ENCODE data around the gene FBXL15.

DNA sequence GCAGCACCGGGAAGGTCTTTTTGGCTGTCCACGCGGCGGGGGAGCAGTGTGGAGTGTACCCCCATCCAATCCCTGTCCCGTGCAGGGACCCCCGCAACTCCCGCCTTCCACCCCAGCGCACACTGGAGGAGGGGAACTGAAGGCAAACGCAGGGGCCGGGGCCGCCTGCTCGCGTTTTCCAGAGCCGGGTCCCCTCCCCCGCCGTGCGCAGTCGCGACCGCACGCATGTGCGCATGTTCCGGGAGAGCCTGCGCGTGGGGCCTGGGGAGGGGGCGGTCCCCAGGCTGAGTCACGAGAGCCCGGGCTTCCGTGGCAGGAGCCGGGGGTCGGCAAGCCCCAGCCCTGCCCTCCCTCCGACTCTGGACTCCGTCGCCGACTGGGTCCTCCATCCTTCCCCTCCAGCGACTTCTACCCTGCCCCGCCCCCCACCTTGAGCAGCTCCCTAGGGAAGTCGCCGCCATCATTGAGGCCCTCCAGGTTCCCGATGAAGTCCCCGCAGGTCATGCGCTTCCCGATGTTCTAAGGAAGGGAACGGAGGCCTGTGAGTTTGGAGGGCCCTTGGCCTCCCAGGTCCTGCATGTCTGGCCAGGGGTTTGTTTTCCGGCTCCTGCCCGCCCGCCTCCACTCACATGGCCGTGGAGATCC lies 10.1 kb upstream of the FBXL15 start:
- TF ChIP-seq, protein P1, sequence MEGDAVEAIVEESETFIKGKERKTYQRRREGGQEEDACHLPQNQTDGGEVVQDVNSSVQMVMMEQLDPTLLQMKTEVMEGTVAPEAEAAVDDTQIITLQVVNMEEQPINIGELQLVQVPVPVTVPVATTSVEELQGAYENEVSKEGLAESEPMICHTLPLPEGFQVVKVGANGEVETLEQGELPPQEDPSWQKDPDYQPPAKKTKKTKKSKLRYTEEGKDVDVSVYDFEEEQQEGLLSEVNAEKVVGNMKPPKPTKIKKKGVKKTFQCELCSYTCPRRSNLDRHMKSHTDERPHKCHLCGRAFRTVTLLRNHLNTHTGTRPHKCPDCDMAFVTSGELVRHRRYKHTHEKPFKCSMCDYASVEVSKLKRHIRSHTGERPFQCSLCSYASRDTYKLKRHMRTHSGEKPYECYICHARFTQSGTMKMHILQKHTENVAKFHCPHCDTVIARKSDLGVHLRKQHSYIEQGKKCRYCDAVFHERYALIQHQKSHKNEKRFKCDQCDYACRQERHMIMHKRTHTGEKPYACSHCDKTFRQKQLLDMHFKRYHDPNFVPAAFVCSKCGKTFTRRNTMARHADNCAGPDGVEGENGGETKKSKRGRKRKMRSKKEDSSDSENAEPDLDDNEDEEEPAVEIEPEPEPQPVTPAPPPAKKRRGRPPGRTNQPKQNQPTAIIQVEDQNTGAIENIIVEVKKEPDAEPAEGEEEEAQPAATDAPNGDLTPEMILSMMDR (IDR thresholded peaks at IDR 0.05), result no peak
- peak; percentile 55 for TF ChIP-seq EZH2 (IDR thresholded peaks at IDR 0.05; ENCODE audit: borderline replicate concordance, insufficient read depth, low read depth, low read length, poor library complexity, severe bottlenecking)

Data from B cell (primary cell).